HepG2 (cell line): ENCODE data around the gene MIDN. TPM values are rescaled to one million over a fixed set of nuclear protein-coding genes. Genes with fewer than 3 reads are reported as not detected.

Experiments used
- ATF7-NPFF ChIP-seq: sonication (generic); formaldehyde crosslinking; IDR thresholded peaks from 2 replicates; pipeline ENCODE4 v1.8.1; 2023; ENCODE audit warnings: mild to moderate bottlenecking, low read depth, missing genetic modification reagents, moderate library complexity
- FOXK1 ChIP-seq: sonication (generic); formaldehyde crosslinking; IDR thresholded peaks from 2 replicates; pipeline ENCODE4 v1.4.0; 2020; ENCODE audit warnings: low read depth, missing genetic modification reagents, borderline replicate concordance
- HOXA3 ChIP-seq: sonication (generic); formaldehyde crosslinking; IDR thresholded peaks from 2 replicates; pipeline ENCODE4 v1.5.0; 2020; ENCODE audit warnings: missing genetic modification reagents
- KAT2B ChIP-seq: fragments of 150-350 bp; IDR thresholded peaks from 2 replicates; pipeline ENCODE4 v1.6.1; 2014; ENCODE audit warnings: low read depth, low read length, borderline replicate concordance
- KLF13 ChIP-seq: sonication (generic); formaldehyde crosslinking; IDR thresholded peaks from 2 replicates; pipeline ENCODE4 v1.4.0; 2020; ENCODE audit warnings: mild to moderate bottlenecking, missing genetic modification reagents
- KLF6 ChIP-seq: IDR thresholded peaks from 2 replicates; pipeline ENCODE4 v1.8.0; 2016; ENCODE audit warnings: missing biosample characterization, missing genetic modification reagents
- KMT2A ChIP-seq: sonication (generic); formaldehyde crosslinking; IDR thresholded peaks from 2 replicates; pipeline ENCODE4 v1.4.0; 2020; ENCODE audit warnings: missing genetic modification reagents
- MXD1 ChIP-seq: sonication (generic); formaldehyde crosslinking; IDR thresholded peaks from 2 replicates; pipeline ENCODE4 v1.4.0; 2020; ENCODE audit warnings: mild to moderate bottlenecking, missing genetic modification reagents
- PAF1 ChIP-seq: IDR thresholded peaks from 2 replicates; pipeline ENCODE4 v1.6.1; 2016; ENCODE audit warnings: missing genetic modification reagents, missing compliant biosample characterization
- RAD51 ChIP-seq: fragments of 450-650 bp; IDR thresholded peaks from 2 replicates; pipeline ENCODE4 v1.6.1; 2016; ENCODE audit warnings: borderline replicate concordance
- RBFOX2 ChIP-seq: fragments of 200-400 bp; formaldehyde crosslinking; IDR thresholded peaks from 2 replicates; pipeline ENCODE4 v1.6.1; 2017; ENCODE audit warnings: low read depth, mild to moderate bottlenecking, low read length
- RBM39 ChIP-seq: fragments of 200-400 bp; formaldehyde crosslinking; IDR thresholded peaks from one replicate; pipeline ENCODE4 v1.6.1; 2018; ENCODE audit warnings: antibody characterized with exemption, mild to moderate bottlenecking, low read depth, low read length; ENCODE audit not compliant: poor library complexity, severe bottlenecking
- SATB2 ChIP-seq: sonication (generic); formaldehyde crosslinking; IDR thresholded peaks from 2 replicates; pipeline ENCODE4 v1.5.0; 2020; ENCODE audit warnings: missing genetic modification reagents
- SETDB1 ChIP-seq: sonication (generic); formaldehyde crosslinking; IDR thresholded peaks from 2 replicates; pipeline ENCODE4 v1.5.1; 2020; ENCODE audit warnings: missing genetic modification reagents, mild to moderate bottlenecking, borderline replicate concordance
- SMC3 ChIP-seq: IDR thresholded peaks from 2 replicates; pipeline ENCODE4 v1.6.1; 2011; ENCODE audit warnings: low read length, improper control_type of control experiment
- ZFP1 ChIP-seq: IDR thresholded peaks from 2 replicates; pipeline ENCODE4 v1.6.1; 2016
- ZNF12 ChIP-seq: sonication (generic); formaldehyde crosslinking; IDR thresholded peaks from 2 replicates; pipeline ENCODE4 v1.5.0; 2020; ENCODE audit warnings: missing genetic modification reagents
- ZNF432 ChIP-seq: sonication (generic); formaldehyde crosslinking; IDR thresholded peaks from 2 replicates; pipeline ENCODE4 v1.5.0; 2020; ENCODE audit warnings: missing genetic modification reagents, mild to moderate bottlenecking, borderline replicate concordance
- ZNF768 ChIP-seq: sonication (generic); formaldehyde crosslinking; IDR thresholded peaks from 2 replicates; pipeline ENCODE4 v1.4.0; 2020; ENCODE audit warnings: missing genetic modification reagents
- ZSCAN29 ChIP-seq: sonication (generic); formaldehyde crosslinking; conservative IDR thresholded peaks from 2 replicates; pipeline ENCODE4 v1.4.0; 2020; ENCODE audit warnings: mild to moderate bottlenecking, missing genetic modification reagents
- polyA plus RNA-seq, 8 experiments: library from polyadenylated mRNA; depleted of rRNA in 3 of 8; stranded (reverse) in 7 of 8; unstranded in 1 of 8; fragments of >200 nt; fragmentation: Illumina TruSeq in 4 of 8; extraction: Trizol in 4 of 8; gene quantifications; 2 replicates each; pipeline versions ENCODE4 v1.2.1 to v1.2.3, GENCODE V29; 2011 to 2016; ENCODE audit warnings: low read depth in 4 of 8, missing spikeins in 1 of 8, mixed read lengths in 1 of 8; ENCODE audit not compliant: insufficient read depth in 1 of 8
- total RNA-seq, 5 experiments: library from RNA; depleted of rRNA; stranded (reverse); fragments of >200 nt; fragmentation: Illumina TruSeq; extraction: Trizol; gene quantifications; 2 replicates each; pipeline ENCODE4 v1.2.3, GENCODE V29; 2016; ENCODE audit warnings: low read depth in 1 of 5
- TF ChIP-seq, protein P1 (sequence below), 2 experiments: sonication (generic) in 1 of 2; formaldehyde crosslinking in 1 of 2; IDR thresholded peaks; 2 replicates each; pipeline versions ENCODE4 v1.6.1 to v1.9.0; 2014 to 2022; ENCODE audit warnings: antibody characterized with exemption in 1 of 2, borderline replicate concordance in 1 of 2, inconsistent platforms in 1 of 2, low read depth in 1 of 2, missing genetic modification reagents in 1 of 2
- TF ChIP-seq, protein P2 (sequence below): sonication (generic); formaldehyde crosslinking; IDR thresholded peaks from 2 replicates; pipeline ENCODE4 v1.5.0; 2020; ENCODE audit warnings: mild to moderate bottlenecking, missing genetic modification reagents, moderate library complexity

MIDN gene
- total and polyA plus RNA-seq, 2 of the 13 experiments (the other 11 are each of a cell fraction or from before 2014, with no cell fraction given) = 8.4 to 18.0 TPM

- TF ChIP-seq, protein P1, sequence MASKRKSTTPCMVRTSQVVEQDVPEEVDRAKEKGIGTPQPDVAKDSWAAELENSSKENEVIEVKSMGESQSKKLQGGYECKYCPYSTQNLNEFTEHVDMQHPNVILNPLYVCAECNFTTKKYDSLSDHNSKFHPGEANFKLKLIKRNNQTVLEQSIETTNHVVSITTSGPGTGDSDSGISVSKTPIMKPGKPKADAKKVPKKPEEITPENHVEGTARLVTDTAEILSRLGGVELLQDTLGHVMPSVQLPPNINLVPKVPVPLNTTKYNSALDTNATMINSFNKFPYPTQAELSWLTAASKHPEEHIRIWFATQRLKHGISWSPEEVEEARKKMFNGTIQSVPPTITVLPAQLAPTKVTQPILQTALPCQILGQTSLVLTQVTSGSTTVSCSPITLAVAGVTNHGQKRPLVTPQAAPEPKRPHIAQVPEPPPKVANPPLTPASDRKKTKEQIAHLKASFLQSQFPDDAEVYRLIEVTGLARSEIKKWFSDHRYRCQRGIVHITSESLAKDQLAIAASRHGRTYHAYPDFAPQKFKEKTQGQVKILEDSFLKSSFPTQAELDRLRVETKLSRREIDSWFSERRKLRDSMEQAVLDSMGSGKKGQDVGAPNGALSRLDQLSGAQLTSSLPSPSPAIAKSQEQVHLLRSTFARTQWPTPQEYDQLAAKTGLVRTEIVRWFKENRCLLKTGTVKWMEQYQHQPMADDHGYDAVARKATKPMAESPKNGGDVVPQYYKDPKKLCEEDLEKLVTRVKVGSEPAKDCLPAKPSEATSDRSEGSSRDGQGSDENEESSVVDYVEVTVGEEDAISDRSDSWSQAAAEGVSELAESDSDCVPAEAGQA (IDR thresholded peaks at IDR 0.05; ENCODE audit: low read depth) = no peak
- TF ChIP-seq, protein P1 (CRISPR knock-in tag; IDR thresholded peaks at IDR 0.05; ENCODE audit: borderline replicate concordance) = no peak
- TF ChIP-seq ZFP1 (CRISPR knock-in tag) = no peak
- TF ChIP-seq RBFOX2 = peak; percentile 63
- TF ChIP-seq KLF13 (CRISPR knock-in tag) = no peak
- no peak for TF ChIP-seq KAT2B
- TF ChIP-seq HOXA3 (CRISPR knock-in tag) = peak; percentile 52; the same call in 1 of the 2 replicates
- no peak for TF ChIP-seq ZNF12
- TF ChIP-seq ATF7-NPFF (CRISPR knock-in tag) = peak; percentile 52; the same call in 1 of the 2 replicates
- TF ChIP-seq ZSCAN29 (CRISPR knock-in tag) = no peak
- no peak for TF ChIP-seq SATB2 (CRISPR knock-in tag)
- TF ChIP-seq RBM39 = peak; percentile 66
- TF ChIP-seq MXD1 (CRISPR knock-in tag) = 0 out of 2 replicates have a peak, but pooled peaks have one; percentile 49
- no peak for TF ChIP-seq SETDB1 (CRISPR knock-in tag)
- TF ChIP-seq, protein P2, sequence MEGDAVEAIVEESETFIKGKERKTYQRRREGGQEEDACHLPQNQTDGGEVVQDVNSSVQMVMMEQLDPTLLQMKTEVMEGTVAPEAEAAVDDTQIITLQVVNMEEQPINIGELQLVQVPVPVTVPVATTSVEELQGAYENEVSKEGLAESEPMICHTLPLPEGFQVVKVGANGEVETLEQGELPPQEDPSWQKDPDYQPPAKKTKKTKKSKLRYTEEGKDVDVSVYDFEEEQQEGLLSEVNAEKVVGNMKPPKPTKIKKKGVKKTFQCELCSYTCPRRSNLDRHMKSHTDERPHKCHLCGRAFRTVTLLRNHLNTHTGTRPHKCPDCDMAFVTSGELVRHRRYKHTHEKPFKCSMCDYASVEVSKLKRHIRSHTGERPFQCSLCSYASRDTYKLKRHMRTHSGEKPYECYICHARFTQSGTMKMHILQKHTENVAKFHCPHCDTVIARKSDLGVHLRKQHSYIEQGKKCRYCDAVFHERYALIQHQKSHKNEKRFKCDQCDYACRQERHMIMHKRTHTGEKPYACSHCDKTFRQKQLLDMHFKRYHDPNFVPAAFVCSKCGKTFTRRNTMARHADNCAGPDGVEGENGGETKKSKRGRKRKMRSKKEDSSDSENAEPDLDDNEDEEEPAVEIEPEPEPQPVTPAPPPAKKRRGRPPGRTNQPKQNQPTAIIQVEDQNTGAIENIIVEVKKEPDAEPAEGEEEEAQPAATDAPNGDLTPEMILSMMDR (CRISPR knock-in tag) = peak; percentile 89
- TF ChIP-seq ZNF768 = peak; percentile 45; the same call in 1 of the 2 replicates
- no peak for TF ChIP-seq RAD51
- TF ChIP-seq SMC3 = peak; percentile 18; the same call in 1 of the 2 replicates
- no peak for TF ChIP-seq FOXK1
- no peak for TF ChIP-seq PAF1 (CRISPR knock-in tag)
- TF ChIP-seq ZNF432 = no peak
- TF ChIP-seq KLF6 (CRISPR knock-in tag) = no peak
- TF ChIP-seq KMT2A (CRISPR knock-in tag) = no peak
These were observed 27.1 kb upstream of the MIDN start (continued) for GRCh38 chr19:1220976-1221903.
